ENCODE measurements around the gene COQ5.

COQ5 gene, protein sequence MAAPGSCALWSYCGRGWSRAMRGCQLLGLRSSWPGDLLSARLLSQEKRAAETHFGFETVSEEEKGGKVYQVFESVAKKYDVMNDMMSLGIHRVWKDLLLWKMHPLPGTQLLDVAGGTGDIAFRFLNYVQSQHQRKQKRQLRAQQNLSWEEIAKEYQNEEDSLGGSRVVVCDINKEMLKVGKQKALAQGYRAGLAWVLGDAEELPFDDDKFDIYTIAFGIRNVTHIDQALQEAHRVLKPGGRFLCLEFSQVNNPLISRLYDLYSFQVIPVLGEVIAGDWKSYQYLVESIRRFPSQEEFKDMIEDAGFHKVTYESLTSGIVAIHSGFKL

DNA sequence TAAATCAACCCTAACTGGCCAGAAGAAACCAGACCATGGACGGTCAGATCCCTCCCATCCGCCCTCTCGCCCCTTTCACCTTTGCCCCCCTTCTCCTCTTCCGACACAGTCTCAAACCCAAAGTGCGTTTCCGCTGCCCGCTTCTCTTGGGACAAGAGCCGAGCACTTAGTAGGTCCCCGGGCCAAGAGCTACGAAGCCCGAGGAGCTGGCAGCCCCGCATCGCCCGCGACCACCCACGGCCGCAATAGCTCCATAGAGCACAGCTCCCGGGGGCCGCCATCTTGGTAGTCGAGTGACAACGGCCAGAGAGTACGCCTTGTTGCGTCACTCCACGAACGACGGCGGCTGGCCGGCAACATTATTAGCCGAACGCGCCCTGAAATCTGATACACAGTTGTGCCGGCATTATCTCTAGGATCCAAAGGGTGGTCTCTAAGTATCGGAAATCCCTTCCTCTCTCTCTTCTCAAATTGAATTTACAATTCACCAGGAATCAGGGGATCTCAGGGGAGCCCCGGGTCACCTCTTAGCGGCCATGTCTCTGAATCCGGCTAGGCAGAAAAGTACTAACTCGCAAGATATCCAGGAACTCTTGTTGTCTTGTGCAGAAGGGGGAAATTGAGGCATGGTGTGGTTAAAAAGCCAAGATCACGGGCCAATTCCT is at the start of gene COQ5:
TSS of gene COQ5 (minus strand) at position 298 of the 665 bp plus-strand sequence. CDS start at position 281, 17 bp downstream.
- TF ChIP-seq, protein P1, sequence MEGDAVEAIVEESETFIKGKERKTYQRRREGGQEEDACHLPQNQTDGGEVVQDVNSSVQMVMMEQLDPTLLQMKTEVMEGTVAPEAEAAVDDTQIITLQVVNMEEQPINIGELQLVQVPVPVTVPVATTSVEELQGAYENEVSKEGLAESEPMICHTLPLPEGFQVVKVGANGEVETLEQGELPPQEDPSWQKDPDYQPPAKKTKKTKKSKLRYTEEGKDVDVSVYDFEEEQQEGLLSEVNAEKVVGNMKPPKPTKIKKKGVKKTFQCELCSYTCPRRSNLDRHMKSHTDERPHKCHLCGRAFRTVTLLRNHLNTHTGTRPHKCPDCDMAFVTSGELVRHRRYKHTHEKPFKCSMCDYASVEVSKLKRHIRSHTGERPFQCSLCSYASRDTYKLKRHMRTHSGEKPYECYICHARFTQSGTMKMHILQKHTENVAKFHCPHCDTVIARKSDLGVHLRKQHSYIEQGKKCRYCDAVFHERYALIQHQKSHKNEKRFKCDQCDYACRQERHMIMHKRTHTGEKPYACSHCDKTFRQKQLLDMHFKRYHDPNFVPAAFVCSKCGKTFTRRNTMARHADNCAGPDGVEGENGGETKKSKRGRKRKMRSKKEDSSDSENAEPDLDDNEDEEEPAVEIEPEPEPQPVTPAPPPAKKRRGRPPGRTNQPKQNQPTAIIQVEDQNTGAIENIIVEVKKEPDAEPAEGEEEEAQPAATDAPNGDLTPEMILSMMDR (IDR thresholded peaks at IDR 0.05) = no peak

DNA sequence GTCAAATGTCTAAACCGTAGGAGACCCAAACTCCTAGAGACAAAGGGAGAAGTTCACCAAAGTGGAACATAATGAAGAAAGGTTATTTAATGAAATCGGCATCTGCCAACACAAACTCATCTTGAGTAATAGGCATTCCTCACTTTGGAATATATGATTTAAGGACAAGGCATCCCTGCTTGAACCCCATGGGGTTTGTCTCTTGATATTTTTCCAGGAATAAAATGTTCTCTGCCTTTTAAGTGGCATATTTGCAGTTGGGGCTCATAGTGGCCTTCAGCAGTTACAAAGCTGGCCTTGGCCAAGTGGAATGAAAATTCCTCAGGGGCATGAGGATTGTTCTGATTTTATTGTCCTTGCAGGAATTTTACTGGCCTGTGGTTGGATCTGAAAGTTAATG is 45.1 kb upstream of the COQ5 start:
- TF ChIP-seq, protein P1 (IDR thresholded peaks at IDR 0.05) = no peak

DNA sequence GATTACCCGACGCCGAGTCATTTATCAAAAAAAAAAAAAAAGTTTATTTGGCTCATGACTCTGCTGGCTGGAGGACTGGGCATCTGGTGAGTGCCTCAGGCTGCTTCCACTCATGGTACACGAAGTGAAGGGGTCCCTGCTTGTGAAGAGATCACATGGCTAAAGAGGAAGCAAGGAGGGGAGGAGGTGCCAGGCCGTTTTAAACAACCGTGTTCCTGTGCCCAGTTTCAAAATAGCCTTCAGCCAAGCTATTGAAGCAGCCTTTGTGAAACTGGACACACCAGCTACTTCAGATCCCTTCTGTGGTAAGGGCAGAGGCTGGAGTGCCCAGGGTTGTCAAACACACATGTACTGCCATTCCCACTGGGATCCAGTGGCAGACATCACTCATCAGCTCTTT is 44.6 kb upstream of the COQ5 start:
- TF ChIP-seq, protein P1 (IDR thresholded peaks at IDR 0.05) = no peak

DNA sequence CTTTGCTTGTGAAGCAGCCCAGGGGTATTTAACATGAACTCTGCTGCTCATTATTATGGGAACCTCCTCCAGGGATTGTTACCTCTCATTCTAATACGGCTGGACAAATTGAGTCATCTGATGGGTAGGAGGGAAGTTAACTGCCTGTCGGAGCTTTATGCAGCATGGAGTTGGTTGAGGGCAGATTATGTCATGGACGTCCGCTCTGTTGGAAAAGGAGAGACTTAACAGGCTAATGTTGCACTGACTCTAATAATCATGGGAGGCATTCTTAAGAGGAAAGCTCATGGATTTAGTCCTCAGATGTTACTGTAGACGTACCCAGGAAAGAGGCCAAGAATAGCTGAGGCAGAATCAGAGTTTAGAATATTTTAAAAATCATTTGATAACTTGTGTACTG is 42.3 kb upstream of the COQ5 start:
- TF ChIP-seq, protein P1 (IDR thresholded peaks at IDR 0.05) = no peak

DNA sequence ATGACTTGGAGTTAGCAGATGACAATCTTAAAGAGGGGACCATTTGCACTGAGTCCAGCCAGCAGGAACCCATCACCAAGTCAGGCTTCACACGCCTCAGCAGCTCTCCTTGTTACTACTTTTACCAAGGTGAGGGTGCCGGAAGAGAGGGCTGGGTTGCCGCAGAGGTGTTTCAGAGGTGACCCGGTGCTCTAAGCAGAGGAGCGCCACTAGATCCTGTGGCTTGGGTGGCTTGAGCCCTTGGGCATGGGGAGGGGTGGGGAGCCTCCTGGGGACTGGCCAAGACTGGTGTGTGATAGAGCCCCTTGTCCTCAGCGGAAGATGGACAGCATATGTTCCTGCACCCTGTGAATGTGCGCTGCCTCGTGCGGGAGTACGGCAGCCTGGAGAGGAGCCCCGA is 34.5 kb upstream of the COQ5 start:
- TF ChIP-seq, protein P1 (IDR thresholded peaks at IDR 0.05) = no peak

DNA sequence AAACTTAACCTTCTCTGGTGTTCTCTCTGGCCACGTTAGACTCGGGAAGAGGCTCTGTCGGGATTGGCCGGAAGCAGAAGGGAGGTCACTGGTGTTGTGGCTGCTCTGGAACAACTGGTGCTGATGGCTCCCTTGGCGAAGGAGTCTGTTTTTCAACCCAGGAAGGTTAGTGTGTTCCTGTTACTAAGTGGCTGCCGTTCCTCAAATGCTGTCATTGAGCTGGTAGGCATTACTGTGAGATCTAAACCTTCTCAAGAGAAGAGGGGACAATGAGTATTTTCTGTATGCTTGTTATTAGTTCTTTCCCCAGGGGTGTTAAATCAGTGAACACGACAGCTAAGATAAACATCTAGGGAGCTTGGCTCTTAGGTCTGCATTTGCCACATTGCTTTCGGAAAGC is 33.9 kb upstream of the COQ5 start:
- TF ChIP-seq, protein P1 (IDR thresholded peaks at IDR 0.05) = no peak

DNA sequence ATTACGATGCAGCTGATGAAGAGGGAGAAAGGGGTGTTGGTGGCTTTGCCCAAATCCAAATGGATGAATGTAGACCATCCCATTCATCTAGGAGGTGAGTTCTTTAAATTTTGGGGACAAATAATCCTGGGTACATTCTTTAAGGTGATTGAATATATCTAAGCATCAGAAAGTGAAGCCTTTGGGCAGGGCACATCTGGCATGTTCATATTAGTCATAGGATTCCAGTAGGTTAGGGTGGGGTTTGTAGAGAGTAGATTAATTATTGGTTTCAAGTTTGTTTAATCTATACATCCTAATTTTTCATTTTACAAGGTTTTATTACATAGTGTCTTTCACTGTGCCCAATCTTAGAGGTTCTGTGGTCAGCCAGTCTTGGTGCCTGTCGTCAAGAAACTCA is 28.6 kb upstream of the COQ5 start:
- TF ChIP-seq, protein P1 (IDR thresholded peaks at IDR 0.05) = no peak
